Endothelial cell of umbilical vein (primary cell): ENCODE results near the gene TMEM169. TPM values are rescaled to one million over a fixed set of nuclear protein-coding genes. Genes with fewer than 3 reads are reported as not detected.

Experiments
- BruUV-seq: library from RNA; stranded (reverse); fragments of 400-500 nt; replicated peaks from 2 replicates; lab custom pipeline; 2021; lab: Mats Ljungman, UMichigan
- CTCF ChIA-PET: fragments of 300-600, 350-600 bp; sonication (Branson Sonifier 250); formaldehyde crosslinking; loops from one replicate; lab custom pipeline; 2021; ENCODE audit warnings: antibody characterized with exemption, inconsistent platforms; lab: Charles Lee
- POLR2A ChIA-PET: fragments of 300-600, 350-600 bp; sonication (Branson Sonifier 250); formaldehyde crosslinking; loops from one replicate; lab custom pipeline; 2021; ENCODE audit warnings: antibody characterized with exemption, inconsistent platforms; lab: Charles Lee
- DNase-seq: peaks from one replicate; pipeline ENCODE4 v3.0.0-alpha.2; 2011; ENCODE audit warnings: low read depth, low spot score
- FAIRE-seq: peaks from 2 replicates; lab custom pipeline; 2011; peaks lifted over from hg19 to GRCh38; lab: Jason Lieb, UNC
- H2AFZ ChIP-seq: 2 replicates; pipeline ENCODE4 v1.6.0; 2012; ENCODE audit warnings: low read depth, low read length, control low read depth, inconsistent platforms
- H3K27ac ChIP-seq: 2 replicates; pipeline ENCODE4 v1.5.1; 2011; ENCODE audit warnings: low read depth, mild to moderate bottlenecking, control low read depth, low read length, moderate library complexity; ENCODE audit not compliant: insufficient read depth
- H3K27me3 ChIP-seq, 2 experiments: 2 replicates each; pipeline versions ENCODE4 v1.6.0 to v1.6.1; 2011; ENCODE audit warnings: low read length in 2 of 2, mixed read lengths in 1 of 2; ENCODE audit not compliant: control insufficient read depth in 2 of 2, insufficient read depth in 2 of 2
- H3K36me3 ChIP-seq, 2 experiments: 2 replicates in 1 of 2; 3 replicates in 1 of 2; pipeline ENCODE4 v1.5.1; 2011; ENCODE audit warnings: low read length in 2 of 2, mild to moderate bottlenecking in 1 of 2, moderate library complexity in 1 of 2; ENCODE audit not compliant: control insufficient read depth in 2 of 2, insufficient read depth in 2 of 2; ENCODE audit errors: extremely low read depth in 1 of 2
- H3K4me1 ChIP-seq: 3 replicates; pipeline ENCODE4 v1.5.1; 2011; ENCODE audit warnings: mild to moderate bottlenecking, low read length; ENCODE audit not compliant: control insufficient read depth, insufficient read depth; ENCODE audit errors: extremely low read depth
- H3K4me2 ChIP-seq: 2 replicates; pipeline ENCODE4 v1.6.1; 2011; ENCODE audit warnings: low read length, control low read depth, mixed read lengths; ENCODE audit not compliant: insufficient read depth
- H3K4me3 ChIP-seq, 3 experiments: fragments of 200-600 bp in 1 of 3; sonication (generic), shearing (Covaris generic) in 1 of 3; replicated peaks in 1 of 3; 2 replicates each; pipeline ENCODE4 v1.5.1; 2011 to 2016; ENCODE audit warnings: control low read depth in 3 of 3, low read length in 3 of 3, mild to moderate bottlenecking in 2 of 3, inconsistent platforms in 1 of 3, low read depth in 1 of 3, moderate library complexity in 1 of 3; ENCODE audit not compliant: insufficient read depth in 1 of 3
- H3K79me2 ChIP-seq: 2 replicates; pipeline ENCODE4 v1.6.0; 2012; ENCODE audit warnings: low read length, inconsistent platforms; ENCODE audit not compliant: control insufficient read depth, insufficient read depth
- H3K9ac ChIP-seq: replicated peaks from 2 replicates; pipeline ENCODE3; 2011; ENCODE audit warnings: low read length, control low read depth; ENCODE audit not compliant: insufficient read depth; ENCODE audit errors: extremely low read depth
- H3K9me1 ChIP-seq: replicated peaks from 3 replicates; pipeline ENCODE4 v1.6.0; 2011; ENCODE audit warnings: mild to moderate bottlenecking, low read length; ENCODE audit not compliant: control insufficient read depth, insufficient read depth; ENCODE audit errors: extremely low read depth
- H3K9me3 ChIP-seq: replicated peaks from 2 replicates; pipeline ENCODE4 v1.5.1; 2012; ENCODE audit warnings: low read length, inconsistent platforms; ENCODE audit not compliant: control insufficient read depth, insufficient read depth
- H4K20me1 ChIP-seq: replicated peaks from 2 replicates; pipeline ENCODE3; 2011; ENCODE audit warnings: mild to moderate bottlenecking, low read length; ENCODE audit not compliant: control insufficient read depth, insufficient read depth; ENCODE audit errors: extremely low read depth
- CTCF ChIP-seq, 2 donors: IDR thresholded peaks; 1 replicate in 1 of 2; 2 replicates in 1 of 2; pipeline ENCODE4 v1.5.1; 2011; ENCODE audit warnings: low read length in 2 of 2, mild to moderate bottlenecking in 2 of 2, moderate library complexity in 2 of 2, control low read depth in 1 of 2, inconsistent platforms in 1 of 2, low read depth in 1 of 2; ENCODE audit not compliant: insufficient read depth in 1 of 2; ENCODE audit errors: extremely low read depth in 1 of 2
- EZH2 ChIP-seq: IDR thresholded peaks from 2 replicates; pipeline ENCODE4 v1.6.1; 2012; ENCODE audit warnings: borderline replicate concordance, low read depth, mild to moderate bottlenecking, moderate library complexity, low read length, inconsistent platforms; ENCODE audit not compliant: severe bottlenecking
- FOS ChIP-seq: IDR thresholded peaks from 2 replicates; pipeline ENCODE4 v1.6.1; 2011; ENCODE audit warnings: mild to moderate bottlenecking, low read length, moderate library complexity, borderline replicate concordance; ENCODE audit not compliant: insufficient read depth
- GATA2 ChIP-seq: IDR thresholded peaks from 2 replicates; pipeline ENCODE4 v1.7.0; 2011; ENCODE audit warnings: low read depth, mild to moderate bottlenecking, moderate library complexity, mixed read lengths, low read length; ENCODE audit not compliant: insufficient read length, insufficient read depth
- JUN ChIP-seq: IDR thresholded peaks from 2 replicates; pipeline ENCODE4 v1.6.1; 2011; ENCODE audit warnings: borderline replicate concordance, low read depth; ENCODE audit not compliant: insufficient read length, insufficient read depth
- MYC ChIP-seq: IDR thresholded peaks from one replicate; pipeline ENCODE4 v1.6.1; 2011; ENCODE audit warnings: mild to moderate bottlenecking, low read depth, low read length
- POLR2A ChIP-seq: IDR thresholded peaks from 2 replicates; pipeline ENCODE4 v1.6.1; 2012; ENCODE audit warnings: low read depth, mild to moderate bottlenecking, control low read depth, low read length
- POLR2AphosphoS5 ChIP-seq: IDR thresholded peaks from 2 replicates; pipeline ENCODE4 v1.6.1; 2012; ENCODE audit warnings: low read depth, mild to moderate bottlenecking, control low read depth, low read length, moderate library complexity; ENCODE audit not compliant: insufficient read depth
- dilution Hi-C: fragments of 300-500 bp; cut with MboI; formaldehyde crosslinking; loops from one replicate; pipeline ENCODE4 v1.15.0; 2019; ENCODE audit warnings: low sequenced_read_pairs; ENCODE audit not compliant: extremely low pct_ligation_motif_present
- intact Hi-C: fragments of 100-400 bp; cut with micrococcal nuclease; formaldehyde crosslinking; loops from one replicate; pipeline ENCODE4 v1.10.0; 2022
- polyA plus RNA-seq, 4 experiments: library from polyadenylated mRNA; depleted of rRNA in 3 of 4; stranded (reverse) in 3 of 4; unstranded in 1 of 4; fragments of >200 nt; gene quantifications; 2 replicates each; pipeline versions ENCODE4 v1.2.1 to v1.2.3, GENCODE V29; 2011 to 2012; ENCODE audit warnings: missing spikeins in 1 of 4
- total RNA-seq: library from RNA; stranded (reverse); gene quantifications from 2 replicates; pipeline ENCODE4 v1.2.3, GENCODE V29; 2021

Gene TMEM169
- total and polyA plus RNA-seq, 2 donors (not counting 3 experiments of a cell fraction or from before 2014, with no cell fraction given), result 0.20 TPM; not detected in 1

DNA sequence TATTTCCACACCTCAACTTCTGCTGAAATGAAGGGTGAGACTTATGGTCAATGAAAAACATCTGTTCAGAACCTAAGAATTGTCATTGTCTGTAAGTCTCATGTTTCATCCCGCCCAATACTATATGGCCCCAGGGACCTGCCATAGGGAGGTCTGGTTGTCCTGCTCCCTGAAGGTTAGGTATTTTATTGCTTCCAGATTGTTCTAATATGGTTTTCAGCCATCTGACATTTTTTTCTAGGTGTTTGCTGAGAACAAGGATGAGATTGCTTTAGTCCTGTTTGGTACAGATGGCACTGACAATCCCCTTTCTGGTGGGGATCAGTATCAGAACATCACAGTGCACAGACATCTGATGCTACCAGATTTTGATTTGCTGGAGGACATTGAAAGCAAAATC, 34.7 kb downstream of the TMEM169 start:
- no peak overlapping the region for H3K4me2 ChIP-seq
- no peaks in the 10 kb centered on the region for H3K9me3 ChIP-seq
- H3K79me2 ChIP-seq, result peaks cover 69% of the 10 kb centered on the region
- peaks cover 28 to 47% of the 10 kb centered on the region in 2 experiments for H3K36me3 ChIP-seq
- ChIA-PET CTCF (no interaction called here), POLR2A (no interaction called here)
- H3K27ac ChIP-seq, result no peak overlapping the region
- no peak overlapping the region for H3K9ac ChIP-seq
- peaks cover 15% of the 10 kb centered on the region for H3K4me1 ChIP-seq
- FAIRE-seq, result no peak
- no peaks in the 10 kb centered on the region for H4K20me1 ChIP-seq
- no peak for DNase-seq
- BruUV-seq, result no TSS peak
- H3K9me1 ChIP-seq, result no peaks in the 10 kb centered on the region
- H3K4me3 ChIP-seq, result no peak overlapping the region
- dilution Hi-C loops, result no loop called here
- no peak for TF ChIP-seq EZH2
- TF ChIP-seq POLR2A, result no peak
- no peak for TF ChIP-seq JUN
- TF ChIP-seq POLR2AphosphoS5, result no peak
- TF ChIP-seq CTCF (IDR thresholded peaks at IDR 0.05; ENCODE audit: extremely low read depth in 1 of 2, insufficient read depth in 1 of 2, low read depth in 1 of 2, low read length in 2 of 2), result no peak
- TF ChIP-seq MYC, result no peak
- no peak for TF ChIP-seq FOS
- no peak for TF ChIP-seq GATA2
- H3K27me3 ChIP-seq, result no peaks in the 10 kb centered on the region
- no peak overlapping the region for H2AFZ ChIP-seq
- intact Hi-C loops, result loop anchor here (5.0 to 10.0 kb wide), 2 partner anchors 286 to 518 kb away; partner anchors contain the start of gene IGFBP2
